Ovary (tissue), 9 donors: ENCODE data around the gene SP3. TPM values are rescaled to one million over a fixed set of nuclear protein-coding genes. Genes with fewer than 3 reads are reported as not detected.

Experiments
- DNase-seq, 5 donors: peaks; one replicate each; pipeline ENCODE4 v3.0.0-alpha.2; 2019 to 2020
- H3K27ac ChIP-seq, 2 donors: fragments of 200-600 bp; one replicate each; pipeline versions ENCODE4 v1.5.1 to v1.8.0; 2019 to 2022
- H3K27me3 ChIP-seq: fragments of 200-600 bp; one replicate; pipeline ENCODE4 v1.8.0; 2022
- H3K36me3 ChIP-seq: fragments of 200-600 bp; sonication (generic); one replicate; pipeline ENCODE4 v1.5.1; 2019
- H3K4me1 ChIP-seq: one replicate; pipeline ENCODE4 v1.8.1; 2013; ENCODE audit warnings: mild to moderate bottlenecking, moderate library complexity; ENCODE audit not compliant: insufficient read depth
- H3K4me3 ChIP-seq: fragments of 200-600 bp; sonication (generic); one replicate; pipeline ENCODE4 v1.5.1; 2017
- H3K9me3 ChIP-seq, 2 donors: fragments of 200-600 bp in 1 of 2; sonication (generic) in 1 of 2; one replicate each; pipeline versions ENCODE4 v1.5.1 to v1.8.1; 2013 to 2019; ENCODE audit warnings: mild to moderate bottlenecking in 1 of 2, moderate library complexity in 1 of 2
- CTCF ChIP-seq, 3 donors: fragments of 450-650 bp in 2 of 3; fragments of 200-600 bp in 1 of 3; IDR thresholded peaks; one replicate each; pipeline versions ENCODE4 v1.5.1 to v1.8.0; 2016 to 2022; ENCODE audit warnings: antibody characterized with exemption in 3 of 3, mild to moderate bottlenecking in 1 of 3
- EP300 ChIP-seq: sonication (generic); formaldehyde crosslinking; IDR thresholded peaks from one replicate; pipeline ENCODE4 v1.6.1; 2017; ENCODE audit warnings: antibody characterized with exemption
- POLR2A ChIP-seq: fragments of 450-650 bp; IDR thresholded peaks from one replicate; pipeline ENCODE4 v1.6.1; 2017; ENCODE audit warnings: antibody characterized with exemption, mild to moderate bottlenecking, moderate library complexity
- WGBS, 3 donors: extraction: QIAGEN DNeasy Blood & Tissue Kit in 1 of 3; methylation state at CpG; one replicate each; pipeline versions ENCODE4 v1.1.5 to v1.1.7; 2013 to 2017; 5-methylcytosine and 5-hydroxymethylcytosine counted together
- intact Hi-C, 4 donors: fragments of 100-400 bp; cut with DNase I; formaldehyde crosslinking; loops; one replicate each; pipeline versions ENCODE4 v1.11.0 to v1.15.1; 2022 to 2023
- polyA plus RNA-seq, 2 donors: library from polyadenylated mRNA; stranded (reverse); fragments of 200-250 nt in 1 of 2; fragments of 350-450 nt in 1 of 2; fragmentation: Illumina TruSeq in 1 of 2; extraction: RNeasy Lipid Tissue Mini Kit (QIAGEN cat#74804) in 1 of 2; gene quantifications; one replicate each; pipeline ENCODE4 v1.2.3, GENCODE V29; 2013 to 2014
- total RNA-seq, 7 donors: library from RNA; depleted of rRNA in 2 of 7; stranded (reverse); fragments of >200 nt in 2 of 7; fragmentation: NEBNext Ultra II Directional in 3 of 7; extraction: Animal tissue kit (Norgen Biotek cat#: 25700) in 3 of 7; gene quantifications; one replicate each; pipeline versions ENCODE4 v1.1.0 to v1.2.4, GENCODE V29; 2016 to 2023
- donor health status: DM: no; HTN: no; CAD: no; lungs with moderate emphysema.
- donor health status: DM: no; HTN: no; CAD: no.
- donor health status: Bipolar disorder and iron deficiency.
- donor health status: DM: yes; HTN: yes; CAD: no.
- donor health status: DM: no; HTN: no; CAD: no.
- donor health status: DM: yes; HTN: yes; CAD: no.

The SP3 gene
- total and polyA plus RNA-seq, 9 donors, result 35.4 to 131 (median 88.3) TPM

- no peak overlapping the region for H3K27ac ChIP-seq
- H3K27me3 ChIP-seq, result no peaks in the 10 kb centered on the region
- no peaks in the 10 kb centered on the region for H3K9me3 ChIP-seq
- DNase-seq, result no peak
- intact Hi-C loops, result no loop called here
- no peak overlapping the region for H3K4me3 ChIP-seq
- H3K36me3 ChIP-seq, result no peaks in the 10 kb centered on the region
- peaks cover 2% of the 10 kb centered on the region for H3K4me1 ChIP-seq
- TF ChIP-seq EP300 (no peak), CTCF (IDR thresholded peaks at IDR 0.05) (no peak), POLR2A (no peak)
Observed at GRCh38 chr2:173948842-173949241, 16.3 kb downstream of the SP3 start.

GRCh38 chr2:173948198-173948597 is 17.0 kb downstream of the SP3 start:
- TF ChIP-seq POLR2A, result no peak
- no peak for TF ChIP-seq EP300
- no peak for TF ChIP-seq CTCF (IDR thresholded peaks at IDR 0.05)
- peaks cover 2% of the 10 kb centered on the region for H3K4me1 ChIP-seq
- H3K9me3 ChIP-seq, result no peaks in the 10 kb centered on the region
- H3K36me3 ChIP-seq, result no peaks in the 10 kb centered on the region
- H3K4me3 ChIP-seq, result no peak overlapping the region
- intact Hi-C loops, result no loop called here
- WGBS, 3 donors, result 90 to 94% (median 93%) methylated on average over 2 of the region's 2 CpGs
- DNase-seq, result no peak
- H3K27ac ChIP-seq, result no peak overlapping the region
- no peaks in the 10 kb centered on the region for H3K27me3 ChIP-seq

- H3K4me3 ChIP-seq, result no peak overlapping the region
- 57 to 62% (median 60%) methylated on average over 3 of the region's 3 CpGs for WGBS, 3 donors
- H3K9me3 ChIP-seq, result no peaks in the 10 kb centered on the region
- no peak overlapping the region for H3K27ac ChIP-seq
- TF ChIP-seq POLR2A (no peak), EP300 (no peak), CTCF (IDR thresholded peaks at IDR 0.05) (no peak)
- intact Hi-C loops, result no loop called here
- H3K27me3 ChIP-seq, result no peaks in the 10 kb centered on the region
- peaks cover 2% of the 10 kb centered on the region for H3K4me1 ChIP-seq
- DNase-seq, result no peak
- H3K36me3 ChIP-seq, result no peaks in the 10 kb centered on the region
Observed at GRCh38 chr2:173947131-173947530, 18.0 kb downstream of the SP3 start.

- peaks cover 10% of the 10 kb centered on the region for H3K4me1 ChIP-seq
- intact Hi-C loops, result no loop called here
- no peak overlapping the region for H3K27ac ChIP-seq
- TF ChIP-seq EP300, result no peak
- TF ChIP-seq CTCF (IDR thresholded peaks at IDR 0.05), result no peak
- no peak for TF ChIP-seq POLR2A
- no peaks in the 10 kb centered on the region for H3K9me3 ChIP-seq
- no peak overlapping the region for H3K4me3 ChIP-seq
- DNase-seq, result no peak
- 95 to 96% (median 95%) methylated on average over 3 of the region's 3 CpGs for WGBS, 3 donors
- H3K27me3 ChIP-seq, result no peaks in the 10 kb centered on the region
- no peaks in the 10 kb centered on the region for H3K36me3 ChIP-seq
Observed at GRCh38 chr2:173943738-173944137, 21.4 kb downstream of the SP3 start.
